ENCODE results near the gene SFTPA1.

DNA sequence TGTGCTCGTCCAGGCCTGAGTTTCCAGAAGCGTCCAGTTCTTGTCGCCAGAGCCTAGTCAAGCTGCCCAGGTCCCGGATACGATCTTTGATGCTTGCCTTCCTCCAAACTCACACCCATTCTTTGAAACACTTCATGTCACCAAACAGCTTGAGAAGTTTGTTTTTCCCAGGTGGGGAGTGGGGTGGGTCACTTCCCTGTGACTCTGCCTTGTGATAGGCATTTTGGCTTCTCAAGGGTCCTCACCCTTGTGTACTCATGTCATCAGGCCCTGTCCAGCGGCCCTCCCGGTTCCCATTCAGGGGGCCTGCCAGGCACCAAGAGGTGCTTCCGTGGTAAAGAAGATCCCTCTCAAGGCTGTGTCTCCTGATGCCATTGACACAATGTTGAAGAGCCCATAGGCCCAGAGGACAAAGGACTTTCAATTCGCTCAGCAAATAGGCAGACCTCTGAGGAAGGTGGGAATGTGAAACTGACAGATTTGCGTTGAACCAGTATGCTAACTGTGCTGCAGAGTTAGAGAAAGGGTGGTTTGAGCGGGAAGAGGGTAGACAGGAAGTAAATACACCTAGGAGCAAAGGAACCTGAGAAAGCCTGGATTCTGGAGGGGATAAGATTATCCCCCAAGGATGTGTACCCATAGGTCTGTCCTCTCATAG is 24.7 kb upstream of the SFTPA1 start:
- TF ChIP-seq EZH2 (IDR thresholded peaks at IDR 0.05; ENCODE audit: insufficient read depth, poor library complexity, severe bottlenecking) (no peak), EZH2phosphoT487 (IDR thresholded peaks at IDR 0.05; ENCODE audit: insufficient read depth, low read depth) (no peak)
